ENCODE measurements around the gene PBX1.

The PBX1 gene

DNA sequence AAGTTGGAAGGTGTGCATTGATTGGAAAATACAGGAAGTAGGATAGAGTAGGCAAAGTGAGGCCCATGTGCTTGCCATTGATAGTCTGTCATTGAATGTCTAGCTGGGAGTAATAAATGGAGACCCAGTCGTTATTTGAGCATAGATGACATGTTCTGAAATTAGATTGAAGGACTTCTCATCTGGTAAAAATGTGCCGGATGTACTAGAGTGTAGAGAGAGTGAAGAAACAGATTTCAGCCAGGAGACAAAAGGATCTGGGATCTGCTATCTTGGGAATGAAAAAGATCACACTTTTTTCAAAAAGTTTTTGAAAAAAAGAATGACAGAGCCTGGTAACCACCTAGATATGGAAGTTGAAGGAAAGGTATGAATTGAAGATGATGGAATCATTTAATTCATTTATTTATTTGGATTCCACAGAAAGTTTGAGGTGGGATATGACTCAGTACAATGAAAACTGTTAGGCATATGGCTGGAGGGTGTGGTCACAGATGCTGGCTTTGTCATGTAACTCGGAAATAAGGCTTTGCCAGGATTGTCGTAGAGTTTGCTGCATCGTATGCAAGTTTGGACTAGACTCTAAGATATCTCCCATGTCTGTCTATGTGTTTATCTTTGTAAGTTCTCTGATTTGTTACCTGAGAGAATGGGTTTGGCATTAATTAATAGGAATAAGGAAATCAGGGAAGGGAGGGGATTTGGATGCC is 137.1 kb downstream of the PBX1 start:
- no peak for DNase-seq (ENCODE audit: low read depth in 2 of 2)

DNA sequence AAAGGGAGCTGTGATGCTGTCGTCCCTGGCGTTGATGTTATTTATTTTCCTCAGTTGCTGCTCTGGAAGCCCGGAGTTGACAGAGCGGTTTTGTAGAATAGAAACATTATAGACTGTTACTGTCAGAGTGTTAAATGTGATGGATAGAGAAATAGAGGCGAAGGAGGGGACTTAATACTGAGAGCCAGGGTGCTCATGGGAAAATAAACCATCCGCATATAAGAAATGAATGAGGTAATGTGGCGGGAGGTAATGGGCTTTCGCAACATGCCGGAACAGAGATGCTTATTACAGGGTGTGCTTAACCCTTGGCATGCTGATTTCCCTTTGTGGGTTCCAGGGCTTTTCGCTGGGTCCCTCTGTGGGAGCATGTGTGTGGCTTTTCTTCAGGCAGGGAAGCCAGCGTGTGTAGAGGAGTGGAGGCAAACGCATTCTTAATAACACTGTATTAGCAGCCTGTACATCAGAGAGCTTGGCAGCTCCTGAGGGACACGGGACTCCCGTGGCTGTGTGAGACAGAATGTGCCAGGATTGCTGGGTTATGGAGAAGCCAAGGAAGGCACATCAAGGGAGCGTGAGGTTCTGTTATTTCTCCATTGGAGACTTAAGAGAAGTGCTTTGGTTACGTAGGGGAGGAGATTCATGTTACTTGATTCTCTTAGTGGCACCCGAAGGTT is 141.0 kb downstream of the PBX1 start:
- DNase-seq (ENCODE audit: low read depth in 2 of 2) = no peak

DNA sequence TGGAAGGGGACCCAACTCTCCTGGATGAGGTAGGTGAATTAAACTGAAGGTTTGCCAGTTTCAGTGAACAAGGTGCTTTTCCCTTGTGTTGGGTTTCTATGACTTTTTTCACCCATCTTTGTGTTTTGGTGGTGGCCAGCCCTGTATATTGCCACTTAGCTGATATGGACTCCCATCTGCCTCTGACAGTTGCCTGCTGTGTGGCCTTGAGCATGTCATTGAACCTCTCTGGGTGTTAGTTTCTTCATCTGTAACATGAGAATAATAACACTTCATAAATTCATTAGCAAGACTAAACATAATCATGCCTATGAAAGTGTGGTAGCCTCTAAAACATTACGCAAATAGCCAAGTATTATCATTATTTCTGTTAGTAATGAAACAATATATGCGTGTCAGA is 141.7 kb downstream of the PBX1 start:
- no peak for DNase-seq (ENCODE audit: low read depth in 2 of 2)

DNA sequence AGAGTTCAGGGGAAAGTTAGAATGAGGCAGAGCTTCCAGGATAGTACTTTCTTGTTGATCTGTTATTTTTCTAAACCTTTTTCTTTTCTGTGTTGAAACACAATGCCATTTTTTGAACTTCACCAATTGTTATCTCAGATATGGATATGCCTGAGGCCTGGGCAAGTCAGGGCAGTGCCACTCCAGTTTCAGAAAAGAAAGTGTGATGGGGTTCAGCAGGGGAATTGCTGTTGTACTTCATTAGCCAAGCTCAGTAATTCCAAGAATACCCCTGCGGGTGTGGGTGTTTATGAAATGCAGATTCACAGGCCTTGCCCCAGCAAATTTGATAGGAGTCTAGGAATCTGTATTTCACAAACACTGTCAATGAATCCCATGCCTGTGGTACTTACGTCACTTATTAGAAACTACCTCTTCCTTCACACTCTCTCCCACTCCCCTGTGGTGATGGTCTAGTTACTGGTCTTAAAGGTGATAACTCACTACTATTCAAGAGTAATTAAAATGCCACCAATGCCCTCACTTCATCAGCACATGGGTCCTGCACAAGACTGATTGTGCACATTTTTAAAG is 142.3 kb downstream of the PBX1 start:
- DNase-seq (ENCODE audit: low read depth in 2 of 2) = no peak

DNA sequence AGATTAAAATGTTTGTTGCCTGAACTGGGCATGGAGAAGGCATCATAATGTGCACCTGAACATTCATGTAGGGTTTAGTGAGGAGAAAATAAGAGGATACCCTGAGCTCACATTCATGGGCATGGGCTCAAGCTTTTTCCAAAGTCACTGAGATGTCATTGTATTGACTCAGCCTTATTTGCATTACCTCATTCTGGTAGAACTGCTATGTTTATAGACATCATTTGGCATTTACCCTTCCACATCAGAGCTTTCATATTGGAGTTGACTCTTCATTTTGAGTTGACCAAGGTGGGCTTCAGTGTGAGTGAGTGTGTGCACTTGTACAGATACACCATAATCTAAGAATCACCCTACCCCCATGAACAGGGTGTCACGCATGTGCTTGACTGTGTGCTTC is 143.2 kb downstream of the PBX1 start:
- DNase-seq (ENCODE audit: low read depth in 2 of 2) = no peak

DNA sequence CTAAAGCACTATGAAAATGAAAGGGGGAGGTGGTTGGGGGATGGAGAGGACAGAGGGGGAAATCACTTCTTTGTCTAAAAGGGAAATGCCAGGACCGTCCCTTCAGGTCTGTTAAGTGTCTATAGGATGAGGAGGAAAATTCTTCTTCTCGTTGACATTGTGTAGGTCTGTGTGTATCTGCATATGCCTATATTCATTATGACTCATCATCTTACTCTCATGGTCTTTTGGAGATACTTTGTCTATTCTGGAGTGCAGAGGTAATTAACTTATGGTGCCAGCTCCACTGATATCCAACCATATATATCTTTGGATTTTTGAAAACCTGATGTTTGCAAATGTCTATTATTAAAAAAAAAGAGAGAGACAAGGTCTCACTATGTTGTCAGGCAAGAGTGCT is 143.7 kb downstream of the PBX1 start:
- DNase-seq (ENCODE audit: low read depth in 2 of 2) = no peak

DNA sequence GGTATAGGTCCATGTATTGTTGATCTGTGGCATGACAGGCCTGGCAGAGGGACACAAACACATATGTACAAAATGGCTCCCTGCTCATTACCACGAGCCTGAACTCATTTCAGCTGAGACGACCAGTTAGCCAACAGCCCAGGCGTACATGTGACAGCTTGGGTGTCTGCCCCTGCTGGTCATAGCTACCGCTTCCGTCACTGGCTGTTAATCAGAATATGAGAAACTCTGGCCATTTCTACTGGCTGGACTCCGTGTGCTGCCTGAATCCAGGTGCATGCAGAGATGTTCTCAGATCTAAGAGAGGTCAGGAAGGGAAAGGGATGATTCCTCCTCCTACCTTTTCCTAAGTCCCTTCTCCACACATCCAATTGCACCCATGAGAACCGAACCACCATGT is 144.5 kb downstream of the PBX1 start:
- no peak for DNase-seq (ENCODE audit: low read depth in 2 of 2)

DNA sequence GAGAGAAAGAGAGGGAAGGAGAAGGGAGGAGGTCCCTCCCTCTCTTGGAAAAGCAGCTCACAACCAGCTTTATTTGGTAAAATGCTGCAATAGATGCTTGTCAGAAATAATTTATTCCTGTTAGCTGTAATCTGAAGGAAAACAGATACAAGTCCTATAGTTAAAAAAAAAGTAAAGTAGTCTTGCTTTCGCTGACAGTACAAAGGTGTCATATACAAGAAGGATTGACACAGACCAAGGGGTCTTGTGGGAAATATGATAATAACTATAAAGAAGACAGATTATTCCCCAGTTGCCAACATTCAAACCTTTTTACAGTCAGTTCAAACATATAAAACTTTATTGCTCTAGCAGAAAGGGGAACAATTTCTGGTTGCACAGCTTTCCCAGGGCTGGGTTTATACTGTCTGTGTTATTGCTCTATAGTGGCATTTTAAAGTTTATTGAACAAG is 145.0 kb downstream of the PBX1 start:
- DNase-seq (ENCODE audit: low read depth in 2 of 2) = no peak

DNA sequence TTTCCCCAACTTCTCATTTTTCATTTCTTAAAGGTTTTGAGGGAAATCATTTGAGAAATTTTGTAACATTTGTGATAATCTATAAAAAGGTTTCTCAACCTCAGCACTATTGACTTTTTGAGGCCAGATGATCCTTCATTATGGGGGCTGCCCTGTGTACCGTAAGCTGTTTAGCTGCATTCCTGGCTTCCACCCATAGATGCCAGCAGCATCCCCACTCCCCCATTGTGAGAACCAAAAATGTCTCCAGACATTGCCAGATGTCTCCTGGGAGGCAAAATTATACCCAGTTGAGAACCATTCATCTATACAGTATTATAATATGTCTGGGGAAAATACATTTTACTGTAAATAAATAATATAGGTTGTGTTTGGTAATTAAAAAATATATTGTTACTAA is 146.0 kb downstream of the PBX1 start:
- DNase-seq (ENCODE audit: low read depth in 2 of 2) = no peak

DNA sequence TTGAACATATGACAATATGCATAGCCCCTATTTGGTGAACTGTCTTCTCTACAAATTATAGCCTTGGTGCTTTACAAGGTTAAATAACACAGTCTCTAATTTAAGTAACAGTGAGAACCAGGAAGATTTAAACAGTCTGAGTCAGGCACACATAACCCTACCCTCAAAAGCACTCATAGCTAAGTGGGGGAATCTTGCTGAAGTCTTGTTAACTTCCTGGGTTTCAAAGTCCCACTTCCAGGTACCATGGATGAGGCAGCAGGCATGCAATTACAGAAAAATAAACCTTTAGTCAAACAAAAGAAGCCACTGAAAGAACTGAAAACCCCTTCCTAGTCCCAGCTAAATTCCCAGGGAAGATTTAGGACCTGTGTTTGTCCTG is 147.6 kb downstream of the PBX1 start:
- no peak for DNase-seq (ENCODE audit: low read depth in 2 of 2)

DNA sequence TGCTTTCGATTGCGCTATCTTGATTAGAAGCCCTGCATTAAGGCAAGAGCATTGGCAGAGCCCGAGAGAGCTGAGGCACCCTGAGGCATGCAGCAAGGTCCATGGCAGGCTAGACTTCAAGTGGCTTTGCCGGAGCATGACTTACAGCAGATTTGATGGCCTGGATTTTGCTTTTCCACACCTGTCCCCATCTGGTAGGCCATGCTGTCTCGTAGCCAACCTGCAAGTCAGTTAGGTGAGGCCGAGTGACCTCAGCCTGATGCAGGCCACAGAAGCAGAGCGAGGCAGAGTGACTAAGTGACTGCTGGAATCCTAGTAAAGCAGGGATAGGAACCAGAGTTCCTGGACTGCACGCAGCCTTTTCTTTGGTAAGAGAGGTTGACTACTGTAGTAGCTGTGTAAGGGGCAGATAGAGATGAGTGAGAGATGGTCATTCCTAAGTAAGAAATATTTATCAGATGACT is 148.9 kb downstream of the PBX1 start:
- DNase-seq (ENCODE audit: low read depth in 2 of 2) = peak; percentile 25 to 36

DNA sequence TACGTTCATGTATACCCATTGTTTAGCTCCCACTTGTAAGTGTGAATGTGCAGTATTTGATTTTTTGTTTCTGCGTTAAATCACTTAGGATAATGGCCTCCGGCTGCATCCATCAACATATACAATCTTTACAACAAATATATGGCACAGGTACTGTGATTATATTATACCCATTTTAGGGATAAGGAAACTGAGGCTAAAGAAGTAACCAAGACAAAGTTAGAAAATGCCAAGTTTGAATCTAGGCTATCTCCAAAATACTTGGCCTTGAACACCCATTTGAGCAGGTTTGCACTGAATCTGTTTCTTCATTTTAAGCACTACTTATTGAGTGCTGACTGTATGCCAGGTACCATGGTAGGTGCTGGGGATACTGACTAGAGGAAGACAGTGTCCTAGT is 149.6 kb downstream of the PBX1 start:
- DNase-seq (ENCODE audit: low read depth in 2 of 2) = no peak

DNA sequence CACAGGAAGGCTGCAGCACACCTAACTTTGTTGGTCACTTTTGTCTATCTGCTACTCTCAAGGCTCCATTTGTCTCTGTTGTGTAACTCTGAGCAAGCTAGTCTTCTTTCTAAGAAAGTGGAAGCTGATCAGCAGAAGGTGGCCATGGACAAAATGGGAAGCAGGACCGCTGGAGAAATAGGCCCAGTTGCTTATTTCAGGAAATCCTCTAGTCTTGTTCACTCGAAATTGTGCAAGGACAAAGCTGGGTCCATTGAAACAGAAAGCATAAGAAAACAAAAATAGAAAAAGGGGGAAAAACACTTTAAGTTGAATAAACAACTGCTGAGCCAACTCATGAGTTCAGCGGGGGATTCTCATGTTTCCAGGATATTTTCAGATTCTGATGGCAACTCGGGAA is 150.1 kb downstream of the PBX1 start:
- DNase-seq (ENCODE audit: low read depth in 2 of 2) = no peak

DNA sequence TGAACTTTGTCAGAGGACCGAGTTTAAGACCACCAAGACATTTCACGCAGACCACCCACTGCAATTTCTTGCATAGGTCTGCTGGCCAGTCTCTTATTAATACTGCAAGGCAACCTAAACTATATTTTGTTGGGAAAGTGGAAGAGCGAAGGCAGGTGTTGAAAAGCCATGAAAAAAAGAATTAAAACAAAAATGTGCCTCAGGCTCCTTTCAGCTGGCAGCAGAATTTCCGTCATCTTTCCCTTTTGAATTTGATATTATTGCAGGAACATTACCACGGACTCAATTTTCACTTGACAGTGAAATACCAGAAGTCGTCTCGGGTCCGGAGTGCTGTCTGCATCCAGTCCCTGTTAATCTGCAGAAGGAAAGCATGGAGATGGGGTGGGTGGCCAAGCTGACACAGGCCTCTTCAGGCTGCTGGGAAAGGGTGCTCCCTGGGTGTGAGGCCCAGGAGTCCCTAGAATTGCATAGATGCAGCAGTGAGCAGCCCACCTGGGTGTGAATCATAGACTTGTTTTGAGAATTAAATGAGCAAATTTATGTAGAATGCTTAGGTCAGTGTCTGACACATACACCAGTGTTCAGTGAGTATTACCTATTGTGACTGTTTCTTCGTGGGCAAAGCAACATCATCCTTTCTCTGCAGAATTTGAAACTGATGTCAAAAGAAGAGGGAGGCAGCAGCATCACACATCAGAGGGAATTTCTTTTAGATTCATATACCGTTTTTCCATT is 150.7 kb downstream of the PBX1 start:
- no peak for DNase-seq (ENCODE audit: low read depth in 2 of 2)

DNA sequence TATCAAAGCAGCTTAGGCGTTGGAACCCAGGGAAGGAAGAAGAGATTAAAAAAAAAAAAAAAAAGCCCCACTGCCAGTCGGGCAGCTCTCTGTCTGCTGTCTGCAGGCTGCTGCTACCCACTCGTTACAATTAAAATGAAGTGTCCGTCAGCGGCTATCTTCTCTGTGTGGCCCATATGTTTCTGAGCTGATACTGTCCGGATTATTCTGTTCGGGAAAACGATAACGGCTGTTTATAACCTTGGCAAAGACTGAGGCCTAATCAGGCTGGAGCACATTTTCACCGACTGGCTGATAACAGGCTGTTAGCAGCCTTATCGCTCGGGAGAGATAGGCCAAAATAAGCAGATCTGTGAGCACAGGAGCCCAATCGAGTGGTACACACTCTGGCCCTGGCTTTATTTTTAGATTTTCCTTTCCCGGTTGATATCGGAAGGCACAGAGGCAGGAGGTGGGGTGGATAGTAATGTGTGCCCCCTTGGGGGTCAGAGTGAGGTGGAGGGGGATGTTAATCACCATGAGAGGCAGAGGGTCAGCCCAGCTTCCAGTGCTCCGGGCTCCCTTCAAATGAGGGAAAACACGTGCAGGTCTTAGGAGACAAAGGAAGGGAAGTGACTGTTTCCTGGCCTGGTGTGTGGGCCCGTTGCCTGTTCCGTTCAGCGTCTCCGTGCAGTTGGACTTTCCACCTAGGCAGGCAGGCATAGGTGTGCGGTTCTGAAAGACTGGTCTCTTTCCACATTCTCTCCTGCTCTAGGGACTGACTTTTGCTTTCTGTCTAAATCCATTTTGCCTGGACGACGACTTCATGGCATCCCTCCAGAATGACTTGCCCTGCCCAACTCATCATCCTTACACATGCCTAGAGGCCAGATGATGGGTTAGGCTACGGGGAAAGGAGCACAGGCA is 153.4 kb downstream of the PBX1 start:
- DNase-seq (ENCODE audit: low read depth in 2 of 2) = no peak

DNA sequence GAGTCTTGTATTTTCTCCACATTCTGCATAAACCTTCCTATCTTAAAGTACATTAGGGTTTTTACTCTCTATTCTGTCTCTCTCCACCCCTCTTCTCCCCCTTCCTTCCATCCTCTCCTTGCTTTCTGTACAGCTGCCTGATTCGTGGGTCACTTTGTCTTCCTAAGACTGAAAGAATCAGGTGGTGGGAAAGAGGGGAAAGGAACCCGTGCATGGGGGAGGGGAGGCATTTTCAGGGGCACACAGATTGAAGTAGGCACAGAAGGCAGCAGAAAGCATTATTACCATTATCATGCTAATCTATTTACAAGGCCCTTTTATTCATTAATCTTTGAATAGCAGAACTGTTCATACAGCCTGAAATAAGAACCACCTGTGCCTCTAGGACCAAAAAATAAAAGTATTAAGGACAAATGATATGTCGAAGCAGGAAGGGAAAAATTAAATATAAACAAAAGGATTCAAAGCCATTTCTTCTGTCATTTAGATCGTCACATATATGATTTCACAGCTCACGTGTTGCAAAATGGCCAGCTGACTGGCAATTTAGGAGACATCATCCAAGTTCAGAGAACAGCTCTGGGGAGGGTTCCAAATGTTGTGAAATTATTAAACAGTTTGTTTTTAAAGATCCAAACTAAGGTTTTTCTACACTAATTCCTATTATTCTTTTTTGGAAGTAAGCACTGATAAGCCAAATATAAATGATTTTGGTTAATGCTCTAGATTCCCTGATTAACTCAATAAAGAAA is 154.6 kb downstream of the PBX1 start:
- DNase-seq (ENCODE audit: low read depth in 2 of 2) = no peak

DNA sequence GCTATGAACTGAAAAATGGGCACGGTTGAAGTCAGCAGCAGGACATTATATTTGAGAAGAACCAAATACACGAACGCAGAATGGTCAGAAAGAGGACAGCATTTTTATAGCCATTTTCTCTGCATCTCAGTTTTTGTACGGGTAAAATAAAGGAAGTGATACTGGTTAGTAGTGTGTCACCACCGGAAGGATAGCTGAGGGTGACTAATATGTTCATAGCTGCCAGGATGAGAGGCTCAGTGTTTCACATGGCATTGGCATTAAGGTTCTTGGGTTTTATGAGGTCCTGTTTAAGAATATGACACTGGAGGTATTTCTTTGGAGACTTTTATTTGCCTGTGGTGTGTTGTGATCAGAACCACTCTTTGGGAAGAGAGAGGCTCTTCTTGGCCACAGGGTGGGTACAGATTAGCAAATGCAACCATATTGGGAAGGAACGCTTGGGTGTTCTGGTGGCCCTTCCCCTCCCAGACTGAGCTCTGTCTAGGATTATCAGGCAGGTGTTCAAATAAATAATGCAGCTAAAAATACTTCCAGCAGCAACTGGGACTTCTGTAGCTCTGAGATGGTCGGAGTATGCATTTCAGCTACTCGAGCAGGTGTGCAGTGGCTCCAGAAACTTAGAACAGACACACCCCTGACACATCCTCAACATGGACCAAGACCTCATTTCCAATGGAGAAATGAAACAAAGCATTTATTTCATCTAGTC is 158.2 kb downstream of the PBX1 start:
- no peak for DNase-seq (ENCODE audit: low read depth in 2 of 2)

DNA sequence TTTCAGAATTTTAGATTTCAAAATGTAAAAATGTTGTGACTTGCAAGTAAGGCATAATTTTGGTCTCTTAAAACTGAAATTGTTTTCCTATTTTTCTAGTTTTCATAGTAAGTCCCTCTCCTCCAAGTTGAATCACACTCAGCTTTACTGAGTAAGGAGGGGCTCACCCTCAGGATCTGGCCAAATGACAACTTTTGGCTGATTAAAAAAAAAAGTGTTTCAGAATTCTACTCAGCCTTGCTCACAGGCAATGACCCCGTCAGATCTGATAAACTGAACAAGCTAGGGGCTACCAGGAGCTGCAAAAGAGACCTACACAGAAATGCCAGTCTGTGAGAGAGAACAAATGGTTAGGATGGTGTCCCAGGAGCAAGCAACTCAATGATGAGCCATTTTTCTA is 159.8 kb downstream of the PBX1 start:
- no peak for DNase-seq (ENCODE audit: low read depth in 2 of 2)

DNA sequence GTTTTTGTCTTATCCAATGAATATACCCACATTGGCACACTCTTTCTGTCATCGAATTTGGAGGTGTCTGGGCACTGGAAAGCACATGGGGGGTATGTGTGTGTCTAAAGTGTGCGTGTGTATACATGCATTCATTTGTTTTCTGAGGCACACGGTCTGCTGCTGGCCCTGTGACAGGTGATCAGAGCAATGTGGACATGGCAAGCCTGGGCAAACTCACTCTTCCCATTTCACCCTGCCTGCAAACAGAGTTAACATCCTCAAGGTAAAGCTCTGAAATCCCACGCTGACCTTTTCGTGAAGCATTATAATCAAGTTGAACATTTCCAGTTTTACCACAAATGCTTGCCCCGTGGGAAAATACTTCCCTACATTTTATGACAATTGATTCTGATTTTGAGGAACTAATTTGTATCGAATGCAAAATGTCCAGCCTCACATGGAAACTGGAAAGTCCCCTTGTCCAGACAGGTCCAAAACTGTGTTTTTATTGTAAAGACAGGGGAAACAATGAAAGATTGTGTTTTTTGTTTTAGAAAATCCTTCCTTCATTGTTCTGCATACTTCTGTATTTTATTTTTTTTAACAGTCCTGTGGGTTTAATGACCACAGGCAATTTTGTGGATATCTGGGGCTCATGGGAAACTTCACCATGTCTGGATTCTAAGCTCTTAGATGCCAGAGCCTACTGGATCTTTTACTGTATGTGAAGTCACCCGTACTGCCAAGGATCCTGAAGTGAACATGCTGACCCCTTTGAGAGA is 160.9 kb downstream of the PBX1 start:
- DNase-seq (ENCODE audit: low read depth in 2 of 2) = no peak

All from fibroblast of skin of left quadriceps (primary cell).